ENCODE data around the gene CACNA2D2.
"Not testable (repeated sequence)": the region's sequence is repeated elsewhere in the genome, so short reads cannot be mapped to it uniquely, and the experiment has no call there.

Gene CACNA2D2

DNA sequence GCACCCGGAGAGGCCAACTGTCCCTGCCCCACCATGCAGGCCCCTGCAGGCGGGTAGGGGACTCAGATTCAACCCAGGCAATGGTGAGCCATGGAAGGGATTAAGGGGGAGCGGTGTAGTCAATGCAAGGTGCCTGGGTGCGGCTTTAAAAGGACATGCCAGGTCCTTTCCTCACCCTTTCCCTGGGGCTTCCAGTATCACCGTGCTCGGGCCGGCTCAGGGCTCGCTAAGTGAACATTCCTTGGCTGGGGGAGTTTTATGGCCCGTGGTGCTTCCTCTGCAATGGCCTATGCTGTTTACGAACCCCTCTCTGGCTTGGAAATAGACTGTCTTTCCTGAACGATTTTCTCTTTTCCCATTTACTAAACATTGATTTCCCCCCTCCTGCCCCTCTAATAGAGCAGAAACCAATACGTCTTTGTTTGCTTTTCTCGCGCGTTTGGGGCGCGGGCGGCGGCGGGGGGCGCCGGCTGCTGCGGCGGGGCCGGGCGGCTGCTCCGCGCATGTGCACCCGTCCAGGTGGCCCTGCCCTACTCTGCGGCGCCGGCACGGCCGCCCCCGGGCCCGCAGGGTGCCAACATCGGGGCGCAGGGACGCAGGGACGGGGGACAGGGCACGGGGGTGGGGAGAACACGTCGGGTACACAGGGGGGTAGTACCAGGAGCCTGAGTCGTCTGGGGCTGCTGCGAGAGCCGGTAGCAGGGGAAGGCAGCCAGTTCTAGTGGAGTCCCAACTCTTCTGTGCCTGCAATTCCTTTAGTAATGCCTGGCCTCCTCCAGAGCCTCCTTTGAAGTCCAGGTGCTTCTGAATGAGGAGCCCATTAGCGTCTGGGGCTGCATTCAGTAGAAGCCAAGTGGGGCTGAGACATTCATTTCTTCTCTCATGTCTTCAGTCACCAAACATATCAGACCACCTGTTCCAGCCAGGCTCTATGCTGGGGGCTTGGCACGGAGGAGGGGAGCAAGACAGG, 26.9 kb upstream of the CACNA2D2 start:
- no peak for DNase-seq (ENCODE audit: low read depth)

DNA sequence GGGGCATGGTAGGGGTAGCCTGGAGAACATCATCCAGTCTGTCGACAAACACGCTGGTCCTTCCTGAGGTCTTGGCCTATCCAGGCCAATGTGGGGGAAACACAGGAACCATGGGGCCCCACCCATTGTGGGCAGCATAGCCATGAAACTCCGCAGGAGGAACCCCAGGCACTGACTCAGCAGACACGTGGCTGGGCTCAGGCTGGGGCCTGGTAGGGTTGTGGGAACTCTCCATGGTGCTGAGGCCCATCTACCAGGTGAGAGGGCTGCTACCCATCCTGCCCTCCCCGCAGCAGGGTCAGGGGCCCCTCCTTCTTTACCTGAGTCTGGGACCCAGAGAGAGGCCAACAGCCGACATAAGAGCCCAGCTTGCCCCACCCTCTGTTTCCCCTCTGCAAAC, 22.6 kb upstream of the CACNA2D2 start:
- no peak for DNase-seq (ENCODE audit: low read depth)

DNA sequence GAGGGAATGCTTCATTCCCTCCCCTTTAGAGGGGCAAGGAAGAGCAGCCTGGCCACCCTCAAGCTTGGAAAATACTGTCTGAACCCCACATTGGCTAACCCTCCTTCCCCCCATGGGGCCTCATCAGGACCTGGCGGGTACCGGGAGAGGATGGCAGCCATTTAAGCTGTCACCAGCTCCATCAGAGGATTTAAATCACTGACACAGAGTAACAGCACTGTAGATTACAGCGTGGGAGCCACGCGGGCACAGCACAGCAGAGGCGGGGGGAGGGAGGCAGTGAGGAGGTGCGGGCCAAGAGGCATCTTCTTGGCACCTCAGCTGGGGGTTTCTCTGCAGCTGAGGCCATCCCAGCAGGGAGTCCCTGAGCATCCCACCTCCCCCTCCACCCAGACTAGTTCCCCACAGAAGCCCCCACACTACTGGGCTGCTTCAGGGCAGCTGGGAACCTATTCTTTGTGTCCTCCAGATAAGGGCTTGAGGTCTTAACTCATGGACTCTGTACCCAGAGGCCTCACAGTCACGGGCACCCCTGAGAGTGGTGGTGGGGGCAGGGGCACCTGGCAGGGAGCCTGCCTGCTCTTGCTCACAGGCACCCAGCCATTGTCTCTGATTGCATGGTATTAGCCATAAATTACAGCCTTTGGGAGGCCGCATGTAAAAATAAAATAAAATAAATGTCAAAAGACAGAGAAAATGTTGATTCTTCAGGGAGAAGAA, 21.9 kb upstream of the CACNA2D2 start:
- no peak for DNase-seq (ENCODE audit: low read depth)

DNA sequence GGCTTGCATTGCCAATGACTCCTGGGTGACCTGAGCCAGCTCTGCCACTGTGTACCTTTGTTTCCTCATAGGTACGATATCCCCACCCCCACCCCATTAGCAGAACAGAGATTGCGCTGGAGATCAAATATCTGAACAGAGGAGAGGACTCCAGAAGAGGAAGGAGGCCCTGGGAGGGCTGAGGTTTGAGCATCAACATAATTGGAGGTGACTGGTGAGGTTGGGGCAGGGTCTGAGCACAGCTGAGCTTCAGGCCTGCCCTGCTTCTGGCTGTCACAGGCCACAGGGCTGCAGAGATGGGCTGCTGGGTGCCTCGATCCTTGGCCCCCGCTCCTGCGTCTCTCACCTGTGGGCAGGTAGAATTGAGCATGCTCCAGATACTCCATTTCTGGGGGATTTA, 21.3 kb upstream of the CACNA2D2 start:
- no peak for DNase-seq (ENCODE audit: low read depth)

DNA sequence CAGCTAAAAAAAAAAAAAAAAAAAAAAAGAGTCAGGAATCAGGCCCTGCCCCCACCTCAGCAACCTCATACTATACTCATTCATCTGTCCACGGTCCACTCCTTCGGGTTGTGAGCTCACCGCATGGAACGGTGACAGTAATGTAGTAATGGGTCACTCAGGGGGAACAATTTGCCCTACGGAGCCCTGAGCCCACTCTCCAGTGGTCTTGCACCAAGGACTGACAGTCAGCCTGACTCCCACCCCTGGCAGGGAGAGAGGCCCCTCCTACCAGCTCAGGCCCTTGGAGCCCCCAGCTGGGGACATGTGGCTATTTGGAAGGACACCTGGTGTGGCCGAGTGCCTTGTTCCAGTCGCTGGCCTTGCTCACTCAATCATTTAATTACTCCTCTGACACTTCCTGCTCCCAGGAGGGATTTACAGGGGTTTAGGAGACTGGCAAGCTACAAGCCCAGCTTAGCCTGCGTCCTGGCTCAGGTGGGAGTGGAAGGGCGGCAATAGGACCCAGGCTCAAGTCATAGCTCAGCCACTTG, 19.9 kb upstream of the CACNA2D2 start:
- no peak for DNase-seq (ENCODE audit: low read depth)

DNA sequence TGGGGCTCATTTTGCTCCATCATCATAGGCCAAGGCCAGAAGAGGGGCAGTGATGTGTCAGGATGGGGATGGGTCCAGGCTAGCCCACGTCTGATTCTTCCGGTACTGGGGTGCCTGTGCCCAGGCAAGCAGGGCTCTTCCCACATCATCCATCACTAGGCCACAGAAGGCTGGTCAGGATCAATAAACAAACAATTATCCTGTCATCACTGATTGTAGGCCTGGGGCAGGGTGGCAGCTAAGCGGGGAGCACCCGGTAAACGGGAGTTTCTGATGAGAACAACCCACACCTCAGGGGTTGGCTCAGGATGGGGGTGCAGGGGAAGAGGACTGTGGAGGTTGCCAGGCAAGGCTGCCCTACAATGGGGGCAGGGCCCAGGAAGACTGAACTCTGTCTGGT, 18.1 kb upstream of the CACNA2D2 start:
- DNase-seq (ENCODE audit: low read depth) = no peak

DNA sequence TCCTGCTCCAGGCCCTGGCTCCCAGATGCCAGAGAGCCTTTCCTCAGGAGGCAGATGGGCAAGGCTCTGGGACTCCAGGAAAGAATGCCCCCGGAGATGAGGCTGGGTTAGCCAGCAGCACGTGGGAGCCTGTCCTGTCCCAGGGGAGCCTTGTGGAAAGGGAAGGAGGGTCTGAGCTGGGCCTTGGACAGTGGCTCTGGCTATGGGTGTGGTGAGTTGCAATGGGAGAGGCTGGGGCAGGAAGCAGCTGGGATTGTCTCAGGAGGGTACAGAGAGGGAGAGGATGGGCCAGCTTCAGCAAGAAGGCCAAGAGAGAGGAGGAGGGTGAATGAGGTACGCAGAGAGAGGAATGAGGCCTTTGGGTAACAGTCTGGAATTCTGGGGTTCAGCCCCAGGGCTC, 17.4 kb upstream of the CACNA2D2 start:
- DNase-seq (ENCODE audit: low read depth) = no peak

DNA sequence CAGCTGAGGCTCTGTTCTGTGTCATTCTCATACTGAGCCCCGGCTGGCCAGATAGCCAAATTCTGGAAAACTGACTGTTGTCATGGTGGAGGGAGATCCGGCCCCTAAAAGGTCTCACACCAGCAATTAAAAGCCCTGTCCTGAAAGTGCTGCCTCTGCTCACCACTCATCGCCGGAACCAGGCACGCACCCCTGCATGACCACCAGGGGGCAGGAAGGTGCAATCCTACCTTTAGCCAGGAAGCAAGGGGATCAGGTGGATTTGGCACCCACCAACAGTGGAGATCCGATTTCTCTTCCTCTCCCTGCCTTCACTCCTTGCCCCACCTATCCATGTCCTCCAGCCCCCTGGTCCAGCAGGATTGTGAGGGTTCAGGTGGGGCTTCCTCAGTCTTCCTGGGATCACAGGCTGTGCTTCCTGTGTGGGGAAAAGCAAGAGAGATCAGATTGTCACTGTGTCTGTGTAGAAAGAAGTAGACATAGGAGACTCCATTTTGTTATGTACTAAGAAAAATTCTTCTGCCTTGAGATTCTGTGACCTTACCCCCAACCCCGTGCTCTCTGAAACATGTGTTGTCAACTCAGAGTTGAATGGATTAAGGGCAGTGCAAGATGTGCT, 16.1 kb upstream of the CACNA2D2 start:
- peak; percentile 48 for DNase-seq (ENCODE audit: low read depth)

DNA sequence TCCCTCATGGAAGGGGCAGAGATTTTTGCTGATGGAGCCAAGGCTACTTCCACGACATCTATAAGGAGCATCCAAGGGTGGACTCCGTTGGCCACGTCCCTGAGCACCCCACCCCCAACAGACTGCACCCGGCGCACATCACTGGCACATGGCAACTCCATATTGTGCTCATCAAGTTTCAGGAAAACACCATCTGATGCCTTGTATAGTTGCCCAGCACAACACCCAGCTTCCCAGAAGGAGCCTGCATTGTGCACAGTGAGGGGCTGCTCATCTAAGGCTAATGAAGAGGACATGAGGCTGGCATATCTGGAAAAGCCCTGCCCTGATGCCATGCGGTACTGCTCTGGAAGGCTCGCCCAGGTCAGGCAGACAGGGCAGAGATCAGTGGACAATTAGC, 15.0 kb upstream of the CACNA2D2 start:
- no peak for DNase-seq (ENCODE audit: low read depth)

DNA sequence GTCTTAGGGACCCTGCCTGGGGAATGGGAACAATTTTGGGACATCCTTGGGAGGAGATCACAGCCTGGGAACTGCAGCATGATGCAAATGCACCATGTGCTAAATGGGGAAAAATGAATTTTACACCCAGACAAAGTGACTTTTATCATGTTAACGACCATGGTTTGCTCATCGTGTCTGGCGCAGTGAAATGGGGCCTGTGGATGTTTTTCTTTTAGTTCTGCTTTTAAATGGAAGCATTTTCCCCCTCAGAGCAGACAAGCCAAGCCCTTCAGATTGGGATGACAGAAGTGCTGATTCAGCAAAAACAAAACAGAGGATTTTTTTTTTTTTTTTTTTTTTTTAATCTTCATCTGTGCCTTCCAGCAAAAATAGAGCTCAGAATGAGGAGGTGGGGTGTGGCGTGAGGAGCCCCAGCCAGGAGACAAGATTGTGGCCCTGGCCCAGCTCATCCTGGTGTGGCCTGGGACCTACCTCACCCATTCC, 14.3 kb upstream of the CACNA2D2 start:
- DNase-seq (ENCODE audit: low read depth) = no peak

DNA sequence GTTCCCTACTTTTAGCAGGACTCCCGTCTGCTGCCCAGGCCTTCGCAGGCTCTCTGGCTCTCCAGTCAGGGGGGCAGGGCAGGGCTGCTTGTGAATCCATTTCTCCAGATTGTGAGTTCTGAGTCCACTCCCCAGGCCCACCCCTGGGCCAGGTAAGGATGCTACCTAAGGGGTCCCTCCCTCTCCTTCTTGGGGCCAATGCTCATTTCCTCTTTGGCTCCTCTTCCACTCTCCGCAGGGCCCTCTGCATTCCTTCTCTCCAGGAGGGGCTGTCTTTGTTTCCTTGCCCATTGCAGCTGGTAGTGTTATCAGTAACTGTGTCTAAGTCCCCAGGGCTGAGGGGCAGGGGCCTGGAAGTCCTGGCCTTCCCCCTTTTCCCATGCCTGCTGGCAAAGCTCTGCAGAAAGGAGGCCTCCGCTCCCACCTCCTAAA, 13.0 kb upstream of the CACNA2D2 start:
- no peak for DNase-seq (ENCODE audit: low read depth)

DNA sequence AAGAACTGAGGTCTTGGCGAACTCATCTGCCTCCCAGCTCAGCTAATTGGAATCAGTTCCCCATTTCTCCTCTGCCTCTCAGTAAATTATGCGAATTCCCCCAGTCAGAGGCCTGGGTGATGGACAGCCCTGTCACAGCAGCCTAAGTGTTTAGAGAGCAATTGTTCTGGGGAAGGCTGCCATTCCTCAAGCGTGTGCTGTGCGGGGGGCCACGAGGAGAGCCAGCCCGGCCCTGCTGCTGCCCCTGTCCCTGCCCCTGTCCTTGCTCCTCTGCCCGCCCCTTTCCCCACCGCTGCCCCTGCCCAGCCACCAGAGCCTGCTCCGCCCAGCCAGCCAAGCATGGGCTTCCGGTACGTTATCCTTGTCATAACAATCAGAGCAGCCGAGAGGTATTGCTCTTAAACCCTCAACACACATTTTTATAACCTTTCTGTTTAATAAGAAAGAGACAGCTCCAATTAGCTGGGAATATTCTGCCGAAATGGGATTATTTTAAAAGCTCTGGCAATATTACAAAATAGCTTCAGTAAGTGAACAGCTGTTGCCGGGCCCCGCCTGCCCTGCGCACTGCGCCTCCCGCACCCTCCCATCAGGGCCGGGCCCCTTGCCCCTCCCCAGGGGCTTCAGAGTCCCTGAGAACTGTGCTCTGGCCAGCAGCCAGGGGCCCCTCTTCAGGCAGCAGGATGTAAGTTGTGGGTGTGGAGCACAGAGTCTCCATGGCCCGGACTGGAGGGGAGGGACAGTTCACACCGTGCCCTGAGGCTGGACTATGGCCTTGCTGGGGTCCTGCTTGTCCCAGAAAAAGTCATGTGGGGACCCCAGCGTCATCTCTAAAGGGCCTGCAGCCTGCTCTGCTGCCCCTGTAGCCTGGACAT, 12.4 kb upstream of the CACNA2D2 start:
- DNase-seq (ENCODE audit: low read depth) = no peak

DNA sequence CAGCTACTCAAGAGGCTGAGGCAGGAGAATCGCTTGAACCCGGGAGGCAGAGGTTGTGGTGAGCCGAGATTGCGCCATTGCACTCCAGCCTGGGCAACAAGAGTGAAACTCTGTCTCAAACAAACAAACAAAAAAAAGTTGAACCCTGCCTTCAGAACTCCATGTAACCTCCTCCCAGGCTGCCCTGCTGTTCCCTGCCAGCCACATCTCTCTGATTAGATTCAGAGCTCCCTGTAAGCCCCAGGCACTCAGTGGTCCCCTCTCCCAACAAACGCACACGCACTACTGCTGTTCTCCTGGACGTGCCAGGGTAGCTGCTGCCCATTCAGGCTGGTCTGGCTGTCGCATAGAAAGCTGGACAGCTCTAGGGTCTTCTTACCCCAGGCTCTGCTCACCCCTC, 9.5 kb upstream of the CACNA2D2 start:
- DNase-seq (ENCODE audit: low read depth) = not testable (repeated sequence)

DNA sequence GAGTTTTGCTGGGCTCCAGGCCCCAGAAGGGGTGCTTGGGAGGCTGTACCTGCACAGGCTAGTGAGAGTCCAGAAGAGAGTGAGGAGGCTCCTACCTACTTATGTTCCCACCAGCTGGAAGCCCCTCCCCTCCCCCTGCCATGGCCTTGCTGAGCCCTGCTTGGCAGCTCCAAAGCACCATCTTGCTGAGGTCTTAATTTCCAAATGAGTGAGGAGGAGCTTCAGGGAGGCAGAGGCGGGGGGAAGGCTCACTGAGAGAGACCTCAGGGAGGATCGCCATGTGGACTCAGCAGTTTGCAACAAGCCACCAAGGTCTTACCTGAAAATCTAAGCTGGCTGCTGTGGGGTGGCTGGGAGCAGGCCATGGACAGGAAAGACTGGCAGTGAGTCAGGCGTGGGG, 8.7 kb upstream of the CACNA2D2 start:
- DNase-seq (ENCODE audit: low read depth) = no peak

DNA sequence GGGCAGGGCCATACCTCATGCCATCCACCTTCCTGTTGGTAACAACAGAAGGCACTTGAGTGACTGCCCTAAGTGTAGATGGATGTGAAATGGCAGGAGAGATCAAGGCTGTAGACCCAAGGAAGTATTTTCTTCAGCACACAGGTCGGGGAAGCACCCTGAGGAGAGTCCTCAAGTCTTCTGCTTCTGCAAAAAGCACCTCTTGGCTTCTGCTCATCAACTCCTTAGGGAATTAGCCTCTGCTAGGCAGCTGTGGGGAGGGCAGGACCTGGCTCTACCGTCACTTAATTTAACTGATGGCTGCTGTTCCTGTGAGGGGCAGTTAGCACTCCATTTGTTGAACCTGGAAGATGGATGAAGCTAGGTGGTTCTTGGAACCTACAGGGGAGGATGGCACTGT, 6.9 kb upstream of the CACNA2D2 start:
- no peak for DNase-seq (ENCODE audit: low read depth)

DNA sequence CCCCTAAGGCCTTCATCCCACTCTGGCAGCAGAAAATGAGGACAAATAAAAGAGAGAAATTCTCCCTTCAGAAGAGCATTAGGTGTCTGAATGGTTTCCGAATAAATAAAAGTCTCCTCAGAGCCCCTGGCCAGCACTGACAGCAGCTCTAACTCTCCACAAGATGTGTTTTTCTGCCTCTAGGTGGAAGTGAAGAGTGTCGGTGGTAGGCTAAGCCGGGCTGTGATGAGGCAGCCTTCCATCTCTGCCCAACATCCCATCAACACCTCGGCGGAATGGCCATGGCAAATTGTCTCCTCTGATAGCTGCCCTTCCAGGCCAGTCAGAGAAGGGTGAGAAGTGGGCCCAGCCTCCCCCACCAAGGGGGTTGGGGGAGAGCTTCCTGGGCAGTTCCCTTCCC, 6.3 kb upstream of the CACNA2D2 start:
- no peak for DNase-seq (ENCODE audit: low read depth)

DNA sequence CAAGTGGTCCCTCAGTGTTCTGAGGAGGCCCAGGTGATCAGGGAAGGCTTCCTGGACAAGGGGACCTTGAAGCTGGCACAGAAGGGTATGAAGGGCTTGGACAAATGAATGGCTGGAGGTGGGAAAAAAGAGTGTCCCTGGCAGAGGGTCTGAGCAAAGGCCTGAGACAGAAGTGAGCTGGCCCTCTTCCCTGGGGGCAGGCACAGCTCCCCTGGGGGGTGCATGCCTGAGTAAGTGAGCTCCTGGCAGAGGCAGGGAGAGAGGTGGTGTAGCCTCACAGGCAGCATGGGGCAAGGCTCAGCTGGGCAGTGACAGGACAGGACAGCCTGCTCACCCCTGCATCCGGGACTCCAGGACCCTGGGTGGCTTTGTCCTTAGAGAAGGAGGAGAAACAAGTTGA, 5.4 kb upstream of the CACNA2D2 start:
- no peak for DNase-seq (ENCODE audit: low read depth)

DNA sequence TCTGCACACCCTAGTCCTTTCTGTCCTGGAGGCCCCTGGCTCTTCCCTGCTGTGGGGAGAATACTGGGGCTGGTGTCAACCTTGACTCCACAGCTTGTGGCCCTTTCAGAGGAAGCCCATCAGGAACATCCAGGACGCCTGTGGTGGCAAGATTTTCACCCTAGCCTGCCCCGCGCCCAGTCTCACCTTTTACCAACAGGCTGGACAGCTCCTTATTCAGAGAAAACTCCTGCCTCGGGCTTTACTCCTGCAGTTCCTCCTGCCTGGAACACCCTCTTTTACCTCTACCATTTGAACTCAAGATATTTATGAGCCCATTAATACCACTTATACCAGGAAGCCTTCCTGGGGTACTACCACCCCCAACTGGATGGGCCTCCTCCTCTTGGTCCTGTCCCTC, 2.7 kb upstream of the CACNA2D2 start:
- no peak for DNase-seq (ENCODE audit: low read depth)

DNA sequence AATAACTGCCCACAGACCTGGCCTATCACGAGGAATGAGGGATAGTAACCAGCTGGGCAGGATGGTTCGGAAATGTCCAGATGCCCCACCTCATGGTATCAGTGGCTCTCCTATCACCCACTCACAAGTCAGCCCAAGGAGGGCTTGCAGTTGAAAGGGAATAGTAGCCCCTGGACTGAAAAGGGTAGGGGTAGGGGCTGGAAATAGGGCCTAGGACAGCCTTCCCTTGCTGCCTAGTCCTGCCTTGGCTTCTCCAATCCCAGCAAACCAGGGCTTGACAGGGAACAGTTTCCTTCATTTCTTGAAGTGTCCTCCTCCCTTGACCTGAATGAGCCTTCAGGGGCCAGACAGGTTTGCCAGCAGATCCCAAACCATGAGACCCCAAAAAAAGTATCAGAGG, 1.2 kb upstream of the CACNA2D2 start:
- DNase-seq (ENCODE audit: low read depth) = no peak

DNA sequence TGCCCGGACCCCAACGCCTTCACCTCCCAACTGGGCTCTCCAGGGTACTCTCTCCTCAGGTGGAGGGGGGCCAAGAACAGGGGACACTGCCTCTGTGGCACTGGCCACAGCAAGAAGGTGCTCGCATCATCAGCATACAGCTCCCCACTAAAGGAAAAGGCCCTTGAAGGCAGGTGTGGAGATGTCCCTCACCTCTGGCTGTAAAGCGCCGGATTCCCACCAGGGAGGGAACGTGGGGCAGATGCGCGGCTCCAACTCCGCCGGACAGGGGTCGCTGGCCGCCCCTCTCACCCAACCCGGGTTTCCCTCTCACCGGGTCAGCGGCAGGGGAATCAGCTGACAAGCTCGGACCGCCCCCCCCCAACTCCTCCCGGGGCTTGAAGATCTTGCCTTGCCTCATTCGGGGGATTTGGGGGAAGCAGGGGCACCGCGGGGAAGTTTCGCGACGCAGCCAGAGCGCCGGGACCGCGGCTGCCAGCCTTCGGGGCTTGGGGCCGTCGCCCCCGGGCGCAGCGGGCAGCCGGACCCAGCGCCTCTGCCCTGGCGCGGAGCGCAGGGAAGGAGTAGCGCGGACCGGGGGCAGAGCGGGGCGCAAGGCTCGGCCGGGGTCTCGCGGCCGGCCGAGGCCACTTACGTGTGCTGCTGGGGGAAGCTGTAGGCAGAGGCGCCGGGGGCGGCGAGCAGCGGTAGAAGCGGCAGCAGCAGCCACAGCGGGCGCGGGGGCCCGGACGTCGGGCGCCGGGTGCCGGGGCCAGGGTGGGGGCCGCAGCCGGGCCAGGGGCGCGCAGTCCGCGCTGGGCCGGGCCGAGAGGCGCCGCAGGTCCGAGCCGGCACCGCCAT, 630 bp downstream of the CACNA2D2 start:
- no peak for DNase-seq (ENCODE audit: low read depth)

DNA sequence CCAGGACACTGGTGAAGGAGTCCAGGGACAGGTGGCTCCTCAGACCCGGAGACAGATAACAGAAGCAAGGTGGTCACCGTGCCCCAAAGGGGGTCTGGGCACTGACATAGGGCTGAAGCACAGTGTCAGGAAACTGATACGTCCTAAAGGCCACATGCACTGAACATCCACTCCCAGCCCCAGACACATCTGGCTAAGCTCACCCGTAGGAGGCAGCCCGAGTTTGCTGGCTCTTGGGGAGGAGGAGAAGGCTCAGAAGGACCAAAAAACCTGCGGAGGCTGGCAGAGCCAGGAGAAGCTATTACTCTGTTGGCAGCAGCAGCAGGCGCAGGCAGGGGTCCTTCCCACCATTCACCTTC, 1.2 kb downstream of the CACNA2D2 start:
- no peak for DNase-seq (ENCODE audit: low read depth)
